Activated CD4-positive, alpha-beta T cell treated with anti-CD3 and anti-CD28 coated beads, Interleukin-2, amount 10 ng/mL, durations not matched to agents 7 days and 5 days (primary cell): Measurements from ENCODE around the gene IL13. TPM values are rescaled to one million over a fixed set of nuclear protein-coding genes. Genes with fewer than 3 reads are reported as not detected.

Experiments
- CTCF ChIA-PET: fragments of 350-600 bp; sonication (Branson Sonifier 250); formaldehyde crosslinking; loops from one replicate; lab custom pipeline; 2021; ENCODE audit warnings: antibody characterized with exemption; lab: Charles Lee
- POLR2A ChIA-PET: fragments of 350-600 bp; sonication (Branson Sonifier 250); formaldehyde crosslinking; loops from one replicate; lab custom pipeline; 2021; ENCODE audit warnings: antibody characterized with exemption; lab: Charles Lee
- DNase-seq: peaks from one replicate; pipeline ENCODE4 v3.0.0-alpha.2; 2020
- H3K27ac Mint-ChIP-seq: one replicate; pipeline ENCODE4 v1.8.0; 2021; ENCODE audit warnings: mild to moderate bottlenecking, moderate library complexity, mixed read lengths
- H3K27me3 Mint-ChIP-seq: one replicate; pipeline ENCODE4 v1.8.0; 2021; ENCODE audit warnings: mixed read lengths
- H3K36me3 Mint-ChIP-seq: one replicate; pipeline ENCODE4 v1.8.0; 2021; ENCODE audit warnings: low read depth, mixed read lengths
- H3K4me1 Mint-ChIP-seq: one replicate; pipeline ENCODE4 v1.8.0; 2021; ENCODE audit warnings: mixed read lengths
- H3K4me3 Mint-ChIP-seq: one replicate; pipeline ENCODE4 v1.8.0; 2021; ENCODE audit warnings: mild to moderate bottlenecking, moderate library complexity, mixed read lengths
- H3K9me3 Mint-ChIP-seq: one replicate; pipeline ENCODE4 v1.8.0; 2021; ENCODE audit warnings: mixed read lengths
- total RNA-seq, 2 experiments: library from RNA; stranded (reverse); gene quantifications; one replicate each; pipeline ENCODE4 v1.2.3, GENCODE V29; 2021

The IL13 gene
- total RNA-seq, 2 experiments from 2014 or later = 2.5 to 2.8 TPM

GRCh38 chr5:132658381-132659302, 669 bp downstream of the IL13 start:
- no peaks in the 10 kb centered on the region for H3K9me3 Mint-ChIP-seq
- H3K27me3 Mint-ChIP-seq = peaks cover 22% of the 10 kb centered on the region
- no peaks in the 10 kb centered on the region for H3K36me3 Mint-ChIP-seq
- no peak overlapping the region for H3K4me3 Mint-ChIP-seq
- CTCF ChIA-PET = interaction anchor here (1.3 to 1.7 kb wide), 5 partner anchors 11 to 132 kb away, joined by 3 to 5 read pairs (median 4); no protein-coding TSS in a partner anchor
- H3K27ac Mint-ChIP-seq = no peak overlapping the region
- POLR2A ChIA-PET = no interaction called here
- DNase-seq = no peak
- H3K4me1 Mint-ChIP-seq = peaks cover 22% of the 10 kb centered on the region

GRCh38 chr5:132659598-132660493, 1.9 kb downstream of the IL13 start:
- ChIA-PET POLR2A (interaction anchor here (0.6 kb wide), 1 partner anchor 259 kb away, joined by 5 read pairs; no protein-coding TSS in a partner anchor), CTCF (interaction anchor here (0.6 to 1.5 kb wide), 5 partner anchors 13 to 133 kb away, joined by 3 to 5 read pairs (median 4); no protein-coding TSS in a partner anchor)
- no peaks in the 10 kb centered on the region for H3K36me3 Mint-ChIP-seq
- no peaks in the 10 kb centered on the region for H3K9me3 Mint-ChIP-seq
- peaks cover 14% of the 10 kb centered on the region for H3K27me3 Mint-ChIP-seq
- no peak overlapping the region for H3K4me3 Mint-ChIP-seq
- H3K4me1 Mint-ChIP-seq = peaks cover 28% of the 10 kb centered on the region
- DNase-seq = no peak
- peak overlapping the region; percentile 19 for H3K27ac Mint-ChIP-seq

- no peak overlapping the region for H3K4me3 Mint-ChIP-seq
- ChIA-PET POLR2A (no interaction called here), CTCF (interaction anchor here (0.7 to 1.4 kb wide), 3 partner anchors 12 to 23 kb away, joined by 4 to 5 read pairs (median 4); partner anchors contain the start of gene IL4)
- peaks cover 6% of the 10 kb centered on the region for H3K27me3 Mint-ChIP-seq
- H3K27ac Mint-ChIP-seq = no peak overlapping the region
- no peaks in the 10 kb centered on the region for H3K36me3 Mint-ChIP-seq
- H3K4me1 Mint-ChIP-seq = peaks cover 28% of the 10 kb centered on the region
- no peak for DNase-seq
- no peaks in the 10 kb centered on the region for H3K9me3 Mint-ChIP-seq
Measured at GRCh38 chr5:132661231-132662003, 3.4 kb downstream of the IL13 start.

GRCh38 chr5:132662004-132662401, 4.0 kb downstream of the IL13 start:
- H3K4me1 Mint-ChIP-seq = peaks cover 27% of the 10 kb centered on the region
- H3K36me3 Mint-ChIP-seq = no peaks in the 10 kb centered on the region
- no peaks in the 10 kb centered on the region for H3K27me3 Mint-ChIP-seq
- H3K9me3 Mint-ChIP-seq = no peaks in the 10 kb centered on the region
- no peak for DNase-seq
- H3K27ac Mint-ChIP-seq = no peak overlapping the region
- POLR2A ChIA-PET = no interaction called here
- H3K4me3 Mint-ChIP-seq = no peak overlapping the region
- CTCF ChIA-PET = interaction anchor here (1.1 to 3.0 kb wide), 4 partner anchors 11 to 65 kb away, joined by 4 to 8 read pairs (median 4); partner anchors contain the start of gene IL4

GRCh38 chr5:132662925-132663770, 5.2 kb downstream of the IL13 start:
- Mint-ChIP-seq H3K4me3 (no peak overlapping the region), H3K4me1 (peaks cover 24% of the 10 kb centered on the region), H3K27ac (peak overlapping the region; percentile 60), H3K36me3 (no peaks in the 10 kb centered on the region), H3K27me3 (no peaks in the 10 kb centered on the region), H3K9me3 (no peaks in the 10 kb centered on the region)
- no peak for DNase-seq
- CTCF ChIA-PET = interaction anchor here (0.5 to 3.0 kb wide), 7 partner anchors 15 to 347 kb away, joined by 3 to 8 read pairs (median 3); no protein-coding TSS in a partner anchor
- POLR2A ChIA-PET = no interaction called here

- Mint-ChIP-seq H3K27ac (peak overlapping the region; percentile 60), H3K27me3 (no peaks in the 10 kb centered on the region), H3K4me3 (no peak overlapping the region), H3K9me3 (no peaks in the 10 kb centered on the region), H3K36me3 (no peaks in the 10 kb centered on the region), H3K4me1 (peaks cover 24% of the 10 kb centered on the region)
- DNase-seq = no peak
- POLR2A ChIA-PET = interaction anchor here (0.5 to 0.6 kb wide), 2 partner anchors 161 to 294 kb away, joined by 3 to 4 read pairs; partner anchors contain the start of gene SLC22A5
- CTCF ChIA-PET = interaction anchor here (0.8 to 3.0 kb wide), 6 partner anchors 9 to 25 kb away, joined by 3 to 8 read pairs (median 3); partner anchors contain the start of gene IL4
Measured at GRCh38 chr5:132663771-132664695, 6.1 kb downstream of the IL13 start.

GRCh38 chr5:132664696-132665209, 6.8 kb downstream of the IL13 start:
- no peak overlapping the region for H3K27ac Mint-ChIP-seq
- no peak overlapping the region for H3K4me3 Mint-ChIP-seq
- ChIA-PET POLR2A (interaction anchor here (0.5 to 0.6 kb wide), 2 partner anchors 160 to 295 kb away, joined by 3 to 4 read pairs; partner anchors contain the start of gene SLC22A5), CTCF (interaction anchor here (0.8 to 3.0 kb wide), 6 partner anchors 8 to 82 kb away, joined by 3 to 8 read pairs (median 4); partner anchors contain the start of genes CCNI2 and IL4)
- peaks cover 24% of the 10 kb centered on the region for H3K4me1 Mint-ChIP-seq
- DNase-seq = no peak
- H3K9me3 Mint-ChIP-seq = no peaks in the 10 kb centered on the region
- H3K27me3 Mint-ChIP-seq = no peaks in the 10 kb centered on the region
- no peaks in the 10 kb centered on the region for H3K36me3 Mint-ChIP-seq

GRCh38 chr5:132665574-132666080, 7.7 kb downstream of the IL13 start:
- Mint-ChIP-seq H3K9me3 (no peaks in the 10 kb centered on the region), H3K4me3 (no peak overlapping the region), H3K36me3 (no peaks in the 10 kb centered on the region), H3K4me1 (peaks cover 24% of the 10 kb centered on the region), H3K27me3 (no peaks in the 10 kb centered on the region), H3K27ac (no peak overlapping the region)
- DNase-seq = no peak
- CTCF ChIA-PET = interaction anchor here (0.8 to 1.1 kb wide), 2 partner anchors 10 to 82 kb away, joined by 4 to 6 read pairs; partner anchors contain the start of gene CCNI2
- POLR2A ChIA-PET = no interaction called here

- Mint-ChIP-seq H3K4me1 (peaks cover 24% of the 10 kb centered on the region), H3K36me3 (no peaks in the 10 kb centered on the region), H3K27ac (no peak overlapping the region), H3K9me3 (no peaks in the 10 kb centered on the region), H3K4me3 (no peak overlapping the region), H3K27me3 (no peaks in the 10 kb centered on the region)
- CTCF ChIA-PET = interaction anchor here (0.5 to 0.9 kb wide), 2 partner anchors 8 to 10 kb away, joined by 3 to 8 read pairs; no protein-coding TSS in a partner anchor
- POLR2A ChIA-PET = no interaction called here
- no peak for DNase-seq
Measured at GRCh38 chr5:132666310-132667123, 8.5 kb downstream of the IL13 start.
